ENCODE data around the gene CCR5.
A peak's percentile ranks its signal among the peaks of the same experiment; 100 is the strongest.

CCR5 gene

GRCh38 chr3:46409739-46410489, 39.2 kb downstream of the CCR5 start:
- DNase-seq, result no peak

GRCh38 chr3:46410669-46411068, 39.9 kb downstream of the CCR5 start:
- DNase-seq, result no peak

- DNase-seq, result no peak
These were observed 40.5 kb downstream of the CCR5 start for GRCh38 chr3:46411271-46411670.

GRCh38 chr3:46412786-46413298, 42.1 kb downstream of the CCR5 start:
- DNase-seq, result no peak

- peak in 1 of 2 donors; percentile 50 for DNase-seq
These were observed 43.2 kb downstream of the CCR5 start for GRCh38 chr3:46413951-46414350.

GRCh38 chr3:46414739-46415138, 44.0 kb downstream of the CCR5 start:
- peak; percentile 56 to 61 for DNase-seq

- DNase-seq, result peak in 1 of 2 donors; percentile 17
These were observed 45.5 kb downstream of the CCR5 start for GRCh38 chr3:46416125-46416810.

- no peak for DNase-seq
These were observed 46.2 kb downstream of the CCR5 start for GRCh38 chr3:46416811-46417510.

GRCh38 chr3:46417841-46418611, 47.3 kb downstream of the CCR5 start:
- DNase-seq, result no peak

GRCh38 chr3:46419816-46420215, 49.1 kb downstream of the CCR5 start:
- DNase-seq, result no peak

- no peak for DNase-seq
These were observed 50.2 kb downstream of the CCR5 start for GRCh38 chr3:46420931-46421330.

GRCh38 chr3:46422617-46423016, 51.9 kb downstream of the CCR5 start:
- no peak for DNase-seq

GRCh38 chr3:46423588-46423987, 52.8 kb downstream of the CCR5 start:
- peak; percentile 49 to 65 for DNase-seq

Measured in inflammatory macrophage (primary cell).